Measurements from ENCODE around the gene DNAJC15. TPM values are rescaled to one million over a fixed set of nuclear protein-coding genes. Genes with fewer than 3 reads are reported as not detected.
"Not testable (repeated sequence)": the region's sequence is repeated elsewhere in the genome, so short reads cannot be mapped to it uniquely, and the experiment has no call there.

DNAJC15 gene
- total RNA-seq, 1 experiment from 2014 or later, result 2.4 TPM

DNA sequence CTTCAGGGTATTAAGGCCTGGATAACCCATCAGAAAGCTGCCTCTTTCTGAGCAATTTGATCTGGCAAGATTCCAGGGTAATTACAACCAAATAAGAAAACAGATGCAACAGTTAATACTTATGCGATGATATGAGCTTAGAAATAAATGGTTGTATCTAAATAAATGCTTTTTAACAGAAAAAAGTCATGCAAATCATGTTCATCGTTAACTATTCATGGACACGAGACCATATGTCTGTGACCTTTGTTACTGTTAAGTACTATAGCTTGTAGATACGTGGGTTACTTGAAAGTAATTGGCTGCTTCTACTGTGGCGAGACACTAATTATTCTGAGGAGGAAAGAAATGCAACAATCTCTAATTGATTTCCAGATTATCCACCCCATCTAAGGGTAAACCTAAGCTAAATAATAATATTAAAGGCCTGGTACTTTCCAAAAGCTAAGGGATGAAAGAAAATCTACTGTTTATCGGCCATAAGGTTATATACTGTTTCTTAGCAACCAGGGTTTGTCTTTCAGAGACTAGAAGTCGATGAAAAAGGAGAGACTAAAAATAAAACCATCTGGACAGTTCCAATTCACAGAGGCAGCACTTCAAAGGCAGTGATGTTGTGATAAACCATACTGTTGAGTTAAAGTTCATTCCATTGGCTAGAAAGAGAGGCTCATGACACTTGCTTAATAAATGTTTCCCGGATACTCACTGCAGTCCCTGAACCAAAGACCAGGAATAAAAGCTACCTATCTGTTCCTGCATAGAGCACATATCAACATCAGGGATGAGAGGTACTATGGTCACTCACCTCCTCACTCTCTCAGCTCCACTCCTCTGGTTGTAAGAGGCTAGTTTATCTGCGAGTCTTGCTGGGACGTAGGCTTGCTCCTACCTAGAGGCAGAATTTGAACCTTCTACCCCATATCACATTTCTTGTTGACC lies 32.8 kb upstream of the DNAJC15 start:
- BruUV-seq (replicated peaks), result no TSS peak
- CTCF ChIA-PET, result no interaction called here
- Histone ChIP-seq H3K4me1 (ENCODE audit: insufficient read depth, low read length, poor library complexity, severe bottlenecking) (no peaks in the 10 kb centered on the region), H3K27ac (ENCODE audit: low read depth, low read length, poor library complexity, severe bottlenecking) (no peak overlapping the region), H3K27me3 (replicated peaks; ENCODE audit: insufficient read depth, low read depth, low read length, poor library complexity) (no peaks in the 10 kb centered on the region), H3K4me3 (ENCODE audit: low read depth, low read length, poor library complexity, severe bottlenecking) (no peak overlapping the region), H3K36me3 (ENCODE audit: insufficient read depth, low read length, poor library complexity, severe bottlenecking) (no peaks in the 10 kb centered on the region), H3K9me3 (ENCODE audit: low read depth, low read length, poor library complexity, severe bottlenecking) (no peaks in the 10 kb centered on the region)
- TF ChIP-seq EZH2 (IDR thresholded peaks at IDR 0.05; ENCODE audit: borderline replicate concordance, low read depth, low read length, poor library complexity, severe bottlenecking), result no peak
- TF ChIP-seq, protein P1, sequence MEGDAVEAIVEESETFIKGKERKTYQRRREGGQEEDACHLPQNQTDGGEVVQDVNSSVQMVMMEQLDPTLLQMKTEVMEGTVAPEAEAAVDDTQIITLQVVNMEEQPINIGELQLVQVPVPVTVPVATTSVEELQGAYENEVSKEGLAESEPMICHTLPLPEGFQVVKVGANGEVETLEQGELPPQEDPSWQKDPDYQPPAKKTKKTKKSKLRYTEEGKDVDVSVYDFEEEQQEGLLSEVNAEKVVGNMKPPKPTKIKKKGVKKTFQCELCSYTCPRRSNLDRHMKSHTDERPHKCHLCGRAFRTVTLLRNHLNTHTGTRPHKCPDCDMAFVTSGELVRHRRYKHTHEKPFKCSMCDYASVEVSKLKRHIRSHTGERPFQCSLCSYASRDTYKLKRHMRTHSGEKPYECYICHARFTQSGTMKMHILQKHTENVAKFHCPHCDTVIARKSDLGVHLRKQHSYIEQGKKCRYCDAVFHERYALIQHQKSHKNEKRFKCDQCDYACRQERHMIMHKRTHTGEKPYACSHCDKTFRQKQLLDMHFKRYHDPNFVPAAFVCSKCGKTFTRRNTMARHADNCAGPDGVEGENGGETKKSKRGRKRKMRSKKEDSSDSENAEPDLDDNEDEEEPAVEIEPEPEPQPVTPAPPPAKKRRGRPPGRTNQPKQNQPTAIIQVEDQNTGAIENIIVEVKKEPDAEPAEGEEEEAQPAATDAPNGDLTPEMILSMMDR (conservative IDR thresholded peaks at IDR 0.05; ENCODE audit: low read depth, low read length), result no peak
- POLR2A ChIA-PET (ENCODE audit: low non-redundant PET), result no interaction called here
- intact Hi-C loops (cut with micrococcal nuclease; ENCODE audit: unreplicated experiment), result no loop called here
- no peak for DNase-seq (ENCODE audit: low spot score)

DNA sequence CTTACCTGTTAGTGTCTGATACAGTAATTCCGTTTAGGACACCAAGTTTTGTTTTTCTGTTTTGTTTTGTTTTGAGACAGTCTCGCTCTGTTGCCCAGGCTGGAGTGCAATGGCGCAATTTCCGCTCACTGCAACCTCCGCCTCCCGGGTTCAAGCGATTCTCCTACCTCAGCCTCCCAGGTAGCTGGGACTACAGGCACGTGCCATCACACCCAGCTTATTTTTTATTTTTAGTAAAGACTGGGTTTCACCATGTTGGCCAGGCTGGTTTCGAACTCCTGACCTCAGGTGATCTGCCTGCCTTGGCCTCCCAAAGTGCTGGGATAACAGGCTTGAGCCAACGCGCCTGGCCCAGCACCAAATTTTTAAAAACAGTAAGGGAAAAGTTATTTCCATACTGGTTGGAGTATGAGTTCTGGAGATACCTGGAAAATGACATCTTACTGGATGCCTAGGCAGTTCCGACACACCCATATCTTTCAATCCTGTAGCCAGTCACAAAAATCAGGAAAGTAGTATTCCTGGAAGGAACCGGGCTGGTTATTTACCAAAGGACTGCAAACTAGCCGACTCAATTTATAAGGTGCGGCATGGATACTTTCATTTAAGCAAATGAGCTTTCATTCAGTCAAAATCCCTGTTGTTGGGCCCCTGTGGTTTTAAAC lies 32.0 kb upstream of the DNAJC15 start:
- DNase-seq (ENCODE audit: low spot score); H3K4me1 ChIP-seq (ENCODE audit: insufficient read depth, low read length, poor library complexity, severe bottlenecking); POLR2A ChIA-PET (ENCODE audit: low non-redundant PET); H3K9me3 ChIP-seq (ENCODE audit: low read depth, low read length, poor library complexity, severe bottlenecking); intact Hi-C loops (cut with micrococcal nuclease; ENCODE audit: unreplicated experiment); BruUV-seq (replicated peaks); H3K27me3 ChIP-seq (replicated peaks; ENCODE audit: insufficient read depth, low read depth, low read length, poor library complexity); H3K36me3 ChIP-seq (ENCODE audit: insufficient read depth, low read length, poor library complexity, severe bottlenecking); H3K27ac ChIP-seq (ENCODE audit: low read depth, low read length, poor library complexity, severe bottlenecking); CTCF ChIA-PET: not testable (repeated sequence)
- peak overlapping the region; percentile 47 for H3K4me3 ChIP-seq (ENCODE audit: low read depth, low read length, poor library complexity, severe bottlenecking)

DNA sequence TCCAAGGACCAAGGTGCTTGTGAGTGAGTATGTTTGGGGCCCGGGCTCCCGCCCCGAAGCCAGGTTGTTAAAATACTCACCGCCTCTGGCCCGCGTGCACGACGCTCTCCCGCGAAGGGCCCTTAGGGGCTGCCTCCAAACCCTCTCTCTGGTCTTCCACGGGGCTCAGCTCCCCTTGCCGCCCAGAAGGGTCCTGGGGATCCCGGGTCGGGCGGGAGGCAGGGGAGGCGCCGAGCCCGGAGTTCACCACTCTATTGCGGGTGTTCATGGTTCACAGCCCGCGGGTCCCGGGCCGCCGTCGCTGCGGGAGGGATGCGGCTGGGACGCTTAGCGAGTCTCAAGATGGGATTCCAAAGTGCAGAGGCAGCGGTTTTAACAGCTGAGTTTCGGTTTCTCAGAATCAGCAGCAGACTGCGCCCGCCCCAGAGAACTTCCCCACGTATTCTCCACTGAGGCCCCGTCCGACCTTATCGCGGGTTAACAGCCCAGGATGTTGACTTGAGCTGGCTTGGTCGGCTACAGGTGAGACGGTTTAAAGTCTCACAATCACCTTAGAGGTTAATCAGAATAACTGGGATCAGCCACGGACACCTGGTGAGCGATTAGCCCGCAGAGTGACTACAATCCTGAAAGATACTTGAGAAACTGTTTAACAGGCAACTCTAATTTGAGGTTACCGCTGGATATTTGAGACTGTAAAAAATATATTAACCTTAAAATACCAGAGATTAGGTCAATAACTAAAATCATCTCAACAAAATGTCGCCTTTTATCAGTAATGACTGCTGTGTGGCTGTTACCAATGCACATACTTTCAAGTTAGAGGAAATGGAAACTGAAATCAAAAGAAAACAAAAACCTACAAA lies 31.3 kb upstream of the DNAJC15 start, which contains the start of gene EPSTI1:
TSS of gene EPSTI1 (minus strand) at position 344 of the 866 bp plus-strand sequence. CDS start at position 268, 76 bp downstream.
- no peak within 1 kb of the TSS for H3K27ac ChIP-seq (ENCODE audit: low read depth, low read length, poor library complexity, severe bottlenecking)
- BruUV-seq (replicated peaks), result no TSS peak
- POLR2A ChIA-PET (ENCODE audit: low non-redundant PET), result no interaction called here
- intact Hi-C loops (cut with micrococcal nuclease; ENCODE audit: unreplicated experiment), result no loop called here
- no peaks in the 10 kb centered on the region for H3K4me1 ChIP-seq (ENCODE audit: insufficient read depth, low read length, poor library complexity, severe bottlenecking)
- CTCF ChIA-PET, result no interaction called here
- TF ChIP-seq EZH2 (IDR thresholded peaks at IDR 0.05; ENCODE audit: borderline replicate concordance, low read depth, low read length, poor library complexity, severe bottlenecking), result no peak
- TF ChIP-seq, protein P1 (conservative IDR thresholded peaks at IDR 0.05; ENCODE audit: low read depth, low read length), result no peak
- H3K4me3 ChIP-seq (ENCODE audit: low read depth, low read length, poor library complexity, severe bottlenecking), result peak within 1 kb of the TSS; percentile 47
- no peaks in the 10 kb centered on the region for H3K36me3 ChIP-seq (ENCODE audit: insufficient read depth, low read length, poor library complexity, severe bottlenecking)
- no peaks in the 10 kb centered on the region for H3K9me3 ChIP-seq (ENCODE audit: low read depth, low read length, poor library complexity, severe bottlenecking)
- peak; percentile 39 for DNase-seq (ENCODE audit: low spot score)
- no peaks in the 10 kb centered on the region for H3K27me3 ChIP-seq (replicated peaks; ENCODE audit: insufficient read depth, low read depth, low read length, poor library complexity)

All from A673 (cell line).